Measurements from ENCODE around the gene MRNIP. TPM values are rescaled to one million over a fixed set of nuclear protein-coding genes. Genes with fewer than 3 reads are reported as not detected.

Gene MRNIP
- total and polyA plus RNA-seq, 5 donors from 2014 or later: 10.2 to 46.4 (median 18.2) TPM

DNA sequence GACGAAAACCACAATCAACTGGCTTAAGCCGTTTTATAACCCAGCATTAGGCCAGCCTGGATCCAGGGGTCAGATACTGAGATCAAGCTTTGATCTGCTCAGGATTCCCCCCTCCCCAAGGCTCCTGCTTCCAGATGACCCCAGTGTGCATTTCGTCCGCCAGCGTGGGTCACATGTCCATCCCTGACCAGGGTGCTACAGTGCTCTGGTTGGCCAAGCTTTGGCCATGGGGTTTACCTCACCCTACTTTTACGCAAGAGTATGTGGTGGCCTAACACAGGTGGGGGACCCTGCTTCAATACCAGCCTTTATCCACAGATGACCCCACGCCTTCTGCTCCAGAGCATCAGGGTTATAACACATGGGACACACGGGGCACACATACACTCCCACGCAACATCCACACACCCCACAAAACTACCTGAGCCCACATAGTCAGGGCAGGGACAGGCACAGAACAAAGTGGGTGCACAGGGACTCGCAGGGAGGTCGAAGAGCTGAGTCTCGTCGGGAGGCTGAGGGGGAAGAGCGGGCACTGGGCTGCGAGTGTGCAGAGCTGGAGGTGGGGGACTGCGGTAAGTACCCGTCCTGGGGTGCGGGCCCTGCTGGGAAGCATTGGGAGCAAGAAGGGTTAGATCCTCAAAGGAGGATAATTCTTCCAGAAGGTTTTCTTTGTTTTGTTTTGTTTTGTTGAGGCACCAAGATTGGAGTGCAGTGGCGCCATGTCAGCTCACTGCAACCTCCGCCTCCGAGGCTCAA is 42.9 kb downstream of the MRNIP start:
- peaks cover 9% of the 10 kb centered on the region for H3K36me3 ChIP-seq (ENCODE audit: control insufficient read depth, insufficient read depth, low read length)
- DNase-seq (no peak), ATAC-seq (ENCODE audit: low read depth in 2 of 2) (no peak)
- H3K27me3 ChIP-seq (ENCODE audit: control insufficient read depth, insufficient read depth, low read length): no peaks in the 10 kb centered on the region
- peak overlapping the region; percentile 19 to 83 (median 40) for H3K4me3 Mint-ChIP-seq
- H3K4me3 ChIP-seq (ENCODE audit: low read depth, low read length): no peak overlapping the region
- H3K27ac Mint-ChIP-seq: peak overlapping the region in 1 of 3 donors; percentile 80
- peaks cover 8% of the 10 kb centered on the region for H3K36me3 Mint-ChIP-seq
- peaks cover 0 to 29% (median 16%) of the 10 kb centered on the region in 4 donors for H3K4me1 Mint-ChIP-seq
- H3K27ac ChIP-seq (ENCODE audit: insufficient read depth, low read length, poor library complexity, severe bottlenecking): no peak overlapping the region
- no peaks in the 10 kb centered on the region for H3K9me3 ChIP-seq (ENCODE audit: control insufficient read depth in 2 of 2, low read length in 2 of 2)
- peaks cover 36% of the 10 kb centered on the region for H3K4me1 ChIP-seq (ENCODE audit: control insufficient read depth, insufficient read depth, low read length, poor library complexity, severe bottlenecking)
- H3K9me3 Mint-ChIP-seq: peaks cover 0 to 2% (median 0%) of the 10 kb centered on the region in 7 donors
- H3K27me3 Mint-ChIP-seq: no peaks in the 10 kb centered on the region

DNA sequence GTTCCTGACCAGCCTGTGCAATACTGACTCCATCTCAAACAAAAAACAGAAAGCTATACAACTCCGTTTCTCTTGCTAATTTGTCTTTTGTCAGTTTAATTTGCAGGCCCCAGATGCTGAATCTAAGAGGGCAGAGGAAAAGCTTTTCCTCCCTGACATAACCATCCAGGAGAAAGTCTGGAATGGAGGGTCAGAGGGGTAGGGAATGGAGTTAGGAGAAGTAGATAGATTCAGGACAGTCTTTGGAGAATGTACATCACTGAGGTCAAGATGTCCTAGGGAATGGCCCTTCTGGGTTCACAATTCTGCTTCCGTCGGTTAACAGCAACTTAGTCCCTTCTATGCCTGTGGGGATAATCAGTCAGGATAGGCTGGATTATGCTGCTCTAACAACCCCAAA is 44.5 kb downstream of the MRNIP start:
- Mint-ChIP-seq H3K36me3 (peaks cover 8% of the 10 kb centered on the region), H3K4me1 (peaks cover 0 to 19% (median 11%) of the 10 kb centered on the region in 4 donors), H3K27ac (no peak overlapping the region), H3K4me3 (peak overlapping the region in 1 of 4 donors; percentile 64), H3K27me3 (no peaks in the 10 kb centered on the region), H3K9me3 (no peaks in the 10 kb centered on the region)
- peaks cover 9% of the 10 kb centered on the region for H3K36me3 ChIP-seq (ENCODE audit: control insufficient read depth, insufficient read depth, low read length)
- no peak overlapping the region for H3K4me3 ChIP-seq (ENCODE audit: low read depth, low read length)
- H3K9me3 ChIP-seq (ENCODE audit: control insufficient read depth in 2 of 2, low read length in 2 of 2): no peaks in the 10 kb centered on the region
- DNase-seq: no peak
- no peak overlapping the region for H3K27ac ChIP-seq (ENCODE audit: insufficient read depth, low read length, poor library complexity, severe bottlenecking)
- H3K4me1 ChIP-seq (ENCODE audit: control insufficient read depth, insufficient read depth, low read length, poor library complexity, severe bottlenecking): peaks cover 22% of the 10 kb centered on the region
- H3K27me3 ChIP-seq (ENCODE audit: control insufficient read depth, insufficient read depth, low read length): no peaks in the 10 kb centered on the region
- ATAC-seq (ENCODE audit: low read depth in 2 of 2): no peak

DNA sequence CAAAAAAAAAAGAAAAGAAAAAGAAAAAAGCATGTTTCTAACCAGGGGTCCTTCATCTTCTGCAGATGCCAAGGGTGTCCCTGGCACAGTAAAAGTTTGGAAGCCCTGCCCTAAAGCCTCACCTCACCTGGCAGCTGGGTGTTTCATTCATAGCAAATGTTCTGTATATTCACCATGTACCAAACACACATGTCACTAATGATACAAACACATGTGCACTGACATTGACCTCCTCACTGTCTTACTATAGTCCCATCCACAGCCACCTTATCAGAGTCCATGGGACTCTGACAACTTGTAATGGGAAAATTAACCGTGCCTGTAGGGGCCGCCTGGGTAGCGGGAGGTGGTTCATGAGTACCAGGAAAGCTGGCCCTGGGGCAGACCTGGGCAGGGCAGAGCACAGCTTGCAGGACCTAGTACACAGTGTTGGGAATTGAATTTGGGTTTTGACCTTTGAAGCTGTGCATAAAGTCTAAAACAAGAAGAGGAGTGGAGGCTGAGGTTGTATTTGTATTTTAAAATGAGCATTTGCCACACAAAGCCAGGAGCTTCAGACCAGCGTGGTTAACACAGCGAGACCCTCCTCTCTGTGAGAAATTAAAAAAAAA is 45.5 kb downstream of the MRNIP start:
- Histone ChIP-seq H3K4me1 (ENCODE audit: control insufficient read depth, insufficient read depth, low read length, poor library complexity, severe bottlenecking) (peaks cover 12% of the 10 kb centered on the region), H3K27me3 (ENCODE audit: control insufficient read depth, insufficient read depth, low read length) (no peaks in the 10 kb centered on the region), H3K27ac (ENCODE audit: insufficient read depth, low read length, poor library complexity, severe bottlenecking) (no peak overlapping the region), H3K4me3 (ENCODE audit: low read depth, low read length) (no peak overlapping the region), H3K9me3 (ENCODE audit: control insufficient read depth in 2 of 2, low read length in 2 of 2) (no peaks in the 10 kb centered on the region), H3K36me3 (ENCODE audit: control insufficient read depth, insufficient read depth, low read length) (peaks cover 9% of the 10 kb centered on the region)
- no peak for DNase-seq
- Mint-ChIP-seq H3K4me3 (peak overlapping the region in 2 of 4 donors; percentile 64 to 68), H3K4me1 (peaks cover 0 to 13% (median 8%) of the 10 kb centered on the region in 4 donors), H3K36me3 (peaks cover 8% of the 10 kb centered on the region), H3K27me3 (no peaks in the 10 kb centered on the region), H3K9me3 (no peaks in the 10 kb centered on the region), H3K27ac (no peak overlapping the region)
- ATAC-seq (ENCODE audit: low read depth in 2 of 2): no peak

DNA sequence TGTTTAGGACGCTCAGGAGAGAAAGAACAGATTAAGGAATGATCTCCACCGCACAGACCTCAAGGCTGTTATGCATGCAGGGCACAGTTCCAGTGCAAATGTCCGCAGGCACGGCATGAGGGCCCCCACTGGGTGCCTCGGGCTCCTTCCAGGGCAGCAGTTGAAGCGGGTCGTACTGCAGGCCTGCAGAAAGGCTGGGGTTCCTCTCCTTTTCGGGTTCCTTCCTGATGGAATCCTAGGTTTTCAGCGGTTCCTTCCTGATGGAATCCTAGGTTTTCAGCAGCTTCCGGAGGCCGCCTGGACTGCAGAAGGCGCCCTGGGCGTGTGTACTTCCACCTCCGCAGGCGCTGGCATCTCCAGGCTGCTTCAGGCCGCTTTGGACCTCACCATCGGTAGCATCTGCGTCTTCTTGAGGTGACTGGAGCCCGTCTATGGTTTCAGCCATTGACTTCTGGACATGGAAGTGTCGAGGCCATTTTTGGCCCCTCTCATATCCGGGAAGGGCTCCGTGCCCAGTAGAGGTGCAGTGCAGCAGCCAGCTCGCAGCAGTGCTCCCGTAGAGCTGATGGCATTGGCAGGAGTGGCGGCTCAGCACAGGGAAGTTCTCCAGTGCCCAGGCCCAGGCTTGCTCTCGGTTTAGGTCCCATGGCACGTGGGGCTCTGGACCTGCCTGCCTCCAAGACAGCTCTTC is 46.3 kb downstream of the MRNIP start:
- Mint-ChIP-seq H3K27ac (no peak overlapping the region), H3K27me3 (no peaks in the 10 kb centered on the region), H3K4me1 (peaks cover 0 to 8% (median 4%) of the 10 kb centered on the region in 4 donors), H3K4me3 (peak overlapping the region in 1 of 4 donors; percentile 64), H3K36me3 (peaks cover 8% of the 10 kb centered on the region), H3K9me3 (no peaks in the 10 kb centered on the region)
- ATAC-seq (ENCODE audit: low read depth in 2 of 2) (no peak), DNase-seq (no peak)
- H3K9me3 ChIP-seq (ENCODE audit: control insufficient read depth in 2 of 2, low read length in 2 of 2): no peaks in the 10 kb centered on the region
- no peak overlapping the region for H3K27ac ChIP-seq (ENCODE audit: insufficient read depth, low read length, poor library complexity, severe bottlenecking)
- peaks cover 9% of the 10 kb centered on the region for H3K36me3 ChIP-seq (ENCODE audit: control insufficient read depth, insufficient read depth, low read length)
- H3K4me3 ChIP-seq (ENCODE audit: low read depth, low read length): no peak overlapping the region
- no peaks in the 10 kb centered on the region for H3K27me3 ChIP-seq (ENCODE audit: control insufficient read depth, insufficient read depth, low read length)
- peaks cover 13% of the 10 kb centered on the region for H3K4me1 ChIP-seq (ENCODE audit: control insufficient read depth, insufficient read depth, low read length, poor library complexity, severe bottlenecking)

DNA sequence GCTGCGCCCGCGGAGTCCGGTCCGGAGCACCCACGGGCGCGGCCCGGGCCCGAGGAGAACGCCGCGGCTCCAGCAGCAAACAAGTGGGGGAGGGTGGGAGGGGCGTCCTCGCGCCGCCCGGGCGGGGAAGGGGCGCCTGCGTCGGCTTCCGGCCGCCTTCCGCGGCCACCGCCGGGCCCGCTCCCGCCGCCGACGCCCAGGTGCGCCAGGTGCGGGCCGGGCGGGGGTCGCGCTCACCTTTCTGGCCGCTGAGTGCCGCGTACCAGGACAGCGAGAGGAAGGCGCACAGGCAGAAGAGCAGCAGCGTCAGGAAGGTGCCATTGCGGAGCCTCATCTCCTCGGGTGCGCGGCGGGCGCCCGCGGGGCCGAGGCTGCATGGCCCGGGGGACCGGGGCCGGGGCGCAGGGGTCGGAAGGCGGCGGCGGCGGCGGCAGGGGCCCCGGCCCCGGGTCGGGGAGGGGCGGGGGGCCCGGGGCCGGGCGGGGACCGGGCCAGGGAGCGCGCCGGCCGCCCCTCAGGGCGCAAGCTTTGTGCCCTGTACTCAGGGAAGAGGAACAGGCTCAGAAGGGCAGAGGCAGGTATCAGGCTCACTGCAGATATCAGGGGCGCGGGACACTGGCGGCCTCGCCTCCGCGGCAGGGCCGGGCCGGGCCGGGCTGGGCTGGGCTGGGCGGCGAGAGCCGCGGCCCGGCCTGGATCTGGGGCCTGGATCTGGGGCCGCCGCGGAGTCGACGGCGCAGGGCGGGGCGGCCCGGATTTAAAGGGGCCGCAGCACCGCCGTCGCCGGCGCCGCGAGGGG is 52.2 kb downstream of the MRNIP start, which contains the start of gene MGAT4B:
MGAT4B (minus strand) TSS at position 617 of the 799 bp plus-strand sequence; CDS start at position 334, 283 bp downstream.
- Mint-ChIP-seq H3K9me3 (peaks cover 0 to 4% (median 0%) of the 10 kb centered on the region in 7 donors), H3K27ac (peak within 1 kb of the TSS in 1 of 3 donors; percentile 56), H3K36me3 (peaks cover 3% of the 10 kb centered on the region), H3K4me1 (peaks cover 0 to 35% (median 21%) of the 10 kb centered on the region in 4 donors), H3K27me3 (no peaks in the 10 kb centered on the region), H3K4me3 (peak within 1 kb of the TSS; percentile 79 to 93 (median 84))
- Histone ChIP-seq H3K36me3 (ENCODE audit: control insufficient read depth, insufficient read depth, low read length) (no peaks in the 10 kb centered on the region), H3K27me3 (ENCODE audit: control insufficient read depth, insufficient read depth, low read length) (no peaks in the 10 kb centered on the region), H3K4me3 (ENCODE audit: low read depth, low read length) (no peak within 1 kb of the TSS), H3K27ac (ENCODE audit: insufficient read depth, low read length, poor library complexity, severe bottlenecking) (peak within 1 kb of the TSS; percentile 72), H3K4me1 (ENCODE audit: control insufficient read depth, insufficient read depth, low read length, poor library complexity, severe bottlenecking) (peaks cover 34% of the 10 kb centered on the region), H3K9me3 (ENCODE audit: control insufficient read depth in 2 of 2, low read length in 2 of 2) (no peaks in the 10 kb centered on the region)
- ATAC-seq (ENCODE audit: low read depth in 2 of 2): peak; percentile 77 to 80
- DNase-seq: peak; percentile 46 to 85 (median 69)

DNA sequence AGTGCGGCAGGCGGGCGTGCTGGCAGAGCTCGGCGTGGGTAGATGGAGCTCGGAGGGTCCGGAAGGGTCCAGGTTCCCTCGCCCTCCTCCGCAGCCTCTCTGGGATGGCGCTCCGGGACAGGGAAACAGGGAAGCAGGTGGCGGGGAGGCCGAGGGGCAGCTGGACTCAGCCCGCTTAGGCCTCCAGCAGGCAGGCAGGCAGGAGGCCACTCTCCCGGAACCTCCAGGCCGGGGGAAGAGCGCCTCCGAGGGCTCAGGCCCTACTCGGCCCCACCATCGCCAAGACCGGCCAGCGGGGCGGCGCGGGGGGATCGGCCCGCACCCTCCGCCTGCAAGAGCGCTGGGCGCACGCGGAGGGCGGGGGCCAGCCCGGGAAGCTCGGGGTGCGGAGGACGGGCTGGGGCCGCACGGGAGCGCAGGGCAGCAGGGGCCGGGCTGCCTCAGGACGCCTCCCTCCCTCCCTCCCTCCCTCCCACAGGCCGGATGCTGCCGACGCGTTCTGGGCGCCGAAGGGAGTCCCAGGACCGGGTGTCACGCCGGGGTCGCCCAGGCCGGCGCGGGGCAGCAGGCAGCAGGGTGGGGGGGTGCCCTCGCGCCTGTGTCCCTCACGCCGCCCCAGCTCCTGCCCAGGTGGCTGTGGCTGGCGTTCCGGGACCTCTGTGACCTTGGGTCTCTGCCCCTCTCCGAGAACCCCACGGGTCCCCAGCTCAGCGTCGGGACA is 52.9 kb downstream of the MRNIP start:
- ATAC-seq (ENCODE audit: low read depth in 2 of 2) (peak; percentile 8 to 9), DNase-seq (peak in 2 of 3 donors; percentile 36 to 72)
- Histone ChIP-seq H3K9me3 (ENCODE audit: control insufficient read depth in 2 of 2, low read length in 2 of 2) (no peaks in the 10 kb centered on the region), H3K4me1 (ENCODE audit: control insufficient read depth, insufficient read depth, low read length, poor library complexity, severe bottlenecking) (peaks cover 34% of the 10 kb centered on the region), H3K4me3 (ENCODE audit: low read depth, low read length) (no peak overlapping the region), H3K27me3 (ENCODE audit: control insufficient read depth, insufficient read depth, low read length) (no peaks in the 10 kb centered on the region), H3K36me3 (ENCODE audit: control insufficient read depth, insufficient read depth, low read length) (no peaks in the 10 kb centered on the region), H3K27ac (ENCODE audit: insufficient read depth, low read length, poor library complexity, severe bottlenecking) (peak overlapping the region; percentile 72)
- peak overlapping the region; percentile 66 to 96 (median 88) for H3K4me3 Mint-ChIP-seq
- H3K27ac Mint-ChIP-seq: peak overlapping the region in 2 of 3 donors; percentile 91 to 92
- peaks cover 0 to 35% (median 21%) of the 10 kb centered on the region in 4 donors for H3K4me1 Mint-ChIP-seq
- H3K36me3 Mint-ChIP-seq: peaks cover 3% of the 10 kb centered on the region
- peaks cover 0 to 4% (median 0%) of the 10 kb centered on the region in 7 donors for H3K9me3 Mint-ChIP-seq
- H3K27me3 Mint-ChIP-seq: no peaks in the 10 kb centered on the region
